Measurements from ENCODE around the gene KCTD6. TPM values are rescaled to one million over a fixed set of nuclear protein-coding genes. Genes with fewer than 3 reads are reported as not detected.

KCTD6 gene
- total RNA-seq, 2 donors from 2014 or later = 4.9 to 5.2 TPM

- peaks cover 17% of the 10 kb centered on the region for H3K36me3 Mint-ChIP-seq (ENCODE audit: low read depth)
- peaks cover 26% of the 10 kb centered on the region for H3K4me1 Mint-ChIP-seq
- H3K27ac Mint-ChIP-seq = no peak overlapping the region
- H3K4me3 Mint-ChIP-seq = no peak overlapping the region
- H3K9me3 Mint-ChIP-seq = no peaks in the 10 kb centered on the region
- no peak for ATAC-seq (replicated peaks)
- H3K27me3 Mint-ChIP-seq = no peaks in the 10 kb centered on the region
These were observed 4.4 kb downstream of the KCTD6 start for GRCh38 chr3:58496206-58496857.

DNA sequence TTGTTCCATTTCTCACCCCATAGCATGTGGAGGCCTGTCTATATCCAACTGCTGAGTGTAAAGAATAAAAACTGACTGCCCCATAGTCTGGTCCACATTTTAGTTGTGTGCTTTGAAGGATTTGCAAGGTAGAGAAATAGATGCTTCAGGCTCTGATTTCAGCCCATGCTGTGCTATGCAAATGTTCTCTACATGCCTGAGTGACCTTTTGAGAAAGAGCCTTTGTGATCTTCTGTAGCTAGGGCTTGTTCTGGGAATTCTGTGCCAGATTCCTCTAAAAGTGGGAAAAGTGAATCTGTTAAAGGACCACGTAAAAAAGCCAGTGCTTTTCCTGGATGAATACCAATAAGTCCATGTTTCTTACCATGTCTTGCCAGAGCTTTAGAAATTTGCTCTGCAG is 5.2 kb downstream of the KCTD6 start:
- ATAC-seq (replicated peaks) = no peak
- Mint-ChIP-seq H3K9me3 (no peaks in the 10 kb centered on the region), H3K36me3 (ENCODE audit: low read depth) (peaks cover 24% of the 10 kb centered on the region), H3K27ac (no peak overlapping the region), H3K4me1 (peaks cover 23% of the 10 kb centered on the region), H3K27me3 (no peaks in the 10 kb centered on the region), H3K4me3 (no peak overlapping the region)

- no peaks in the 10 kb centered on the region for H3K4me1 Mint-ChIP-seq
- H3K27ac Mint-ChIP-seq = no peak overlapping the region
- no peaks in the 10 kb centered on the region for H3K27me3 Mint-ChIP-seq
- ATAC-seq (replicated peaks) = no peak
- H3K36me3 Mint-ChIP-seq (ENCODE audit: low read depth) = peaks cover 32% of the 10 kb centered on the region
- no peak overlapping the region for H3K4me3 Mint-ChIP-seq
- H3K9me3 Mint-ChIP-seq = no peaks in the 10 kb centered on the region
These were observed 11.0 kb downstream of the KCTD6 start for GRCh38 chr3:58502872-58503271.

- no peaks in the 10 kb centered on the region for H3K4me1 Mint-ChIP-seq
- no peak overlapping the region for H3K4me3 Mint-ChIP-seq
- H3K36me3 Mint-ChIP-seq (ENCODE audit: low read depth) = peaks cover 3% of the 10 kb centered on the region
- no peaks in the 10 kb centered on the region for H3K27me3 Mint-ChIP-seq
- ATAC-seq (replicated peaks) = no peak
- peaks cover 3% of the 10 kb centered on the region for H3K9me3 Mint-ChIP-seq
- no peak overlapping the region for H3K27ac Mint-ChIP-seq
These were observed 15.6 kb downstream of the KCTD6 start for GRCh38 chr3:58507356-58508078.

GRCh38 chr3:58508437-58508836 is 16.5 kb downstream of the KCTD6 start:
- ATAC-seq (replicated peaks) = no peak
- Mint-ChIP-seq H3K4me3 (no peak overlapping the region), H3K9me3 (peaks cover 3% of the 10 kb centered on the region), H3K4me1 (no peaks in the 10 kb centered on the region), H3K27ac (no peak overlapping the region), H3K27me3 (no peaks in the 10 kb centered on the region), H3K36me3 (ENCODE audit: low read depth) (no peaks in the 10 kb centered on the region)

DNA sequence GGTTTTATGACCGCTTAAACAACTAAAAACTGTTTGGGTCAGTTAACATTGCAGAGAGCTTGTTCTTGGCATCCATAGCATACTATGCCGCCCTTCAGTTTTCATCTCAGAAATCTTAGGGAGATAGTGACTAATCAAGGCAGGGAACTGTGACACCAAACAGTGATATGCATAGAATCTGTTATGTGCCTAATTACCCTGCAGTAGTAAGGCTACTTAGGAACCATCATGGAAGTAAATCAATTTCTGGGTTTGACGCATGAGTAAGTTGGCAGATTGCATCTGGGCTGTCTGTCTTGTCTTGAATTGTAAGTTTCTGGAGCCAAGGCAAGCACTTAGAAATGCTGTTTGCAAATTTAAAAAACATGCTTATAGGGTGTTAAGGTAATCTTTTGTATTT is 22.5 kb downstream of the KCTD6 start:
- H3K36me3 Mint-ChIP-seq (ENCODE audit: low read depth) = no peaks in the 10 kb centered on the region
- no peaks in the 10 kb centered on the region for H3K27me3 Mint-ChIP-seq
- H3K27ac Mint-ChIP-seq = no peak overlapping the region
- H3K4me1 Mint-ChIP-seq = no peaks in the 10 kb centered on the region
- no peak overlapping the region for H3K4me3 Mint-ChIP-seq
- no peak for ATAC-seq (replicated peaks)
- peaks cover 3% of the 10 kb centered on the region for H3K9me3 Mint-ChIP-seq

- no peak overlapping the region for H3K4me3 Mint-ChIP-seq
These were observed 26.4 kb downstream of the KCTD6 start for GRCh38 chr3:58518291-58518789.

DNA sequence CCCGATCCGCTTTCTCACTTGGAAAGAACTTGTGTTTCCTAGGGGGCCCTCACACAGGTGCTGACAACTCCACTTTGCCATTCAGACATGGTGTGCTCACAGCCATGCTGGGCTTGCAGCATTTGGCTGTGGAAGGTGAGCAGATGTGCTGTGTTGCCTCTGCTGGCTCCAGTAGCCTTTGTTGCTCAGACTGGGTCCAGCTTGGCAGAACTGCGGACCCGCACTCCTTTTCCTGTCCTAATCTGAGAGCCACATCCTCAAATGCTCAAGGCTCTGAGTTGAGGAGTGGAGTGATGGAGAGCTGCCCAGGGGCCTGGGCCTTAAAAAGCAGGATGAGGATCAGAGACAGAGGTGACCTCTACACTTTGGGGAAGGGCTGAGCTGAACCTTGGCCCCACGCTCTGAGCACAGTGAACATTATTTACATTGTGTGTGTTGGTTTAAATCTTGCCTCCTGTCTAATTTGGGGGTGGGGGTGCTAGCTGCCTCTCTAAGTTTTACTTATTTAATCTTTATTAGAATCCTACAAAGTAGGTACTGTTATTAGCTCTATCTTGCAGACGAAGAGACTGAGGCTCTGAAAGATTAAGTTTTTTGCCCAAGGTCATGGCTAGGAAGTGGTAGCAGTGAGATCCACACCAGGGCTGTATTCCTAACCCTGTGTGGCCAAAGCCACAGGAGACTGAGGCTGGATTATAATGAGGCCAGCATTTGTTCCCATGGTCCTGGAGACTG is 27.9 kb downstream of the KCTD6 start:
- Mint-ChIP-seq H3K27ac (no peak overlapping the region), H3K4me3 (no peak overlapping the region), H3K9me3 (no peaks in the 10 kb centered on the region), H3K36me3 (ENCODE audit: low read depth) (no peaks in the 10 kb centered on the region), H3K4me1 (no peaks in the 10 kb centered on the region), H3K27me3 (no peaks in the 10 kb centered on the region)
- no peak for ATAC-seq (replicated peaks)

More at GRCh38 chr3:58518291-58518789, 26.4 kb downstream of the KCTD6 start:
- Mint-ChIP-seq H3K9me3 (no peaks in the 10 kb centered on the region), H3K27ac (no peak overlapping the region), H3K27me3 (no peaks in the 10 kb centered on the region), H3K4me1 (no peaks in the 10 kb centered on the region), H3K36me3 (ENCODE audit: low read depth) (no peaks in the 10 kb centered on the region)
- ATAC-seq (replicated peaks) = no peak

- Mint-ChIP-seq H3K36me3 (ENCODE audit: low read depth) (no peaks in the 10 kb centered on the region), H3K4me1 (no peaks in the 10 kb centered on the region), H3K27me3 (no peaks in the 10 kb centered on the region), H3K9me3 (no peaks in the 10 kb centered on the region), H3K4me3 (no peak overlapping the region), H3K27ac (no peak overlapping the region)
- no peak for ATAC-seq (replicated peaks)
These were observed 28.8 kb downstream of the KCTD6 start for GRCh38 chr3:58520403-58521335.

GRCh38 chr3:58521336-58521670 is 29.4 kb downstream of the KCTD6 start:
- no peak for ATAC-seq (replicated peaks)
- H3K4me1 Mint-ChIP-seq = no peaks in the 10 kb centered on the region
- no peak overlapping the region for H3K27ac Mint-ChIP-seq
- no peaks in the 10 kb centered on the region for H3K27me3 Mint-ChIP-seq
- H3K9me3 Mint-ChIP-seq = no peaks in the 10 kb centered on the region
- no peak overlapping the region for H3K4me3 Mint-ChIP-seq
- H3K36me3 Mint-ChIP-seq (ENCODE audit: low read depth) = no peaks in the 10 kb centered on the region

DNA sequence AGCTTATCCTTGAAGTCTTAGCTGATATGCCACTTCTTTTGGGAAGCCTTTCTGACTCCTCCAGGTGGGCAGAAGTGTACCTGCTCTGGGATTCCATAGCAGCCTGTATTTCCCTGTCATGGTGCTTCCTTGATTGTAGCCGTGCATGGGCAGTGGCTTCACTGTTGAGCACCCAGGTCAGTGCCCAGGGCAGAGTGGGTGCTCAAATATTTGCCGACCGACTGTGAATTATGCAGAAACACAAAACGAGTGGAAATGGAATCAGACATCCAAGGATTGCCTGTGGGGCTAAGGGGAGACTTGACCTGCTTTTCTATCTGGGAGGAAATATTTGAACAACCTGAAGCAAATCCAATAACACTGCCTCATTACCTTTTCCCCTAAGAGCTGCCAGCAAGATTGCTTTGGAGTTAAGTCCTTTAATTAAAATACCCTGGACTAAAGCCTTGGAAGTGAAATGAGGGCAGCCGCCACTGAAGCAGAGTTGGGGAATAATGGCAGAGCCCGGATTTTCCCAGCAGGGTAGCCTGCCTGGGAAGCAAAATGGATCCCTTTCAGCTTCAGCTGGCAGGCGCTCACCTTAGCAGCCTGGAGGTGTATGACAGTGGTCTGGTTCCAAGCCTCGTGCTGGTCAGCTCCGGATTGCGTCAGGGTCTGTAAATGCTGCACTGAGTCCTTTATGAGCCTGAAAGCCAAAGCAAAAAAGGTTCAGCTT is 30.2 kb downstream of the KCTD6 start:
- no peak for ATAC-seq (replicated peaks)
- no peaks in the 10 kb centered on the region for H3K36me3 Mint-ChIP-seq (ENCODE audit: low read depth)
- no peak overlapping the region for H3K4me3 Mint-ChIP-seq

DNA sequence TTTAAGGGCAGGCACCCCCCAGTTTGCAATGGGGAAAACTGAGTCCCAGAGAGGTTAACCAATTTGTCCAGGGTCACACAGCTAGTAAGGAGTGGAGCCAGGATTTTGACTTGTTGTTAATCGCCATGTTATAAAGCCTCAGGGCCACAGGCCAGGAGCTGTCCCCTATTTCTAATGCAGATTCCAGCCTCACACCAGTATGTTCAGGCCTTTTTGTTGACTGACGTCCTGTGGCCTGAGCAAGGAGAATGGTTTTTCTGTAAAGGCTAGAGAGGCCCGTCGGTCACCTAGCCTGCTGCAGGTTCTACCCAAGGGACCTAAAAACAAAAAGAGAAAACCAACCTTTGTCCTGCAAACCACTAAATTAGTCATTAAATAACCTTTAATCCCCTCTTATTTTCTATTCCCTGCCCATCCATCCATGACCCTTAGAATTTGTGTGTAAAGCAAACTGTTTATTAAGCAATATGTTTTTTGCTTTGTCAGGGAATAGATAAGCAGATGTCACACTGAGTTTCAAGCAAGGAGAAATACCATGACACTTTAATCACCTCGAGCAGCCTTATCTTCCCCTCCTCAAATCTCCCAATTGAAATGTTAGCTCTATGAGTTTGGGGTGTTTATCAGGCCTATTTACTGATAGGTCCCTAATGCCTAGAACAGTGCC is 31.0 kb downstream of the KCTD6 start:
- no peak for ATAC-seq (replicated peaks)
- Mint-ChIP-seq H3K36me3 (ENCODE audit: low read depth) (no peaks in the 10 kb centered on the region), H3K9me3 (no peaks in the 10 kb centered on the region), H3K27ac (no peak overlapping the region), H3K4me3 (no peak overlapping the region), H3K27me3 (no peaks in the 10 kb centered on the region), H3K4me1 (no peaks in the 10 kb centered on the region)

More for the DNA sequence above, 30.2 kb downstream of the KCTD6 start:
- Mint-ChIP-seq H3K27ac (no peak overlapping the region), H3K4me1 (no peaks in the 10 kb centered on the region), H3K9me3 (no peaks in the 10 kb centered on the region), H3K27me3 (no peaks in the 10 kb centered on the region)

- no peaks in the 10 kb centered on the region for H3K27me3 Mint-ChIP-seq
- no peaks in the 10 kb centered on the region for H3K36me3 Mint-ChIP-seq (ENCODE audit: low read depth)
- ATAC-seq (replicated peaks) = no peak
- no peaks in the 10 kb centered on the region for H3K4me1 Mint-ChIP-seq
- no peak overlapping the region for H3K27ac Mint-ChIP-seq
- no peak overlapping the region for H3K4me3 Mint-ChIP-seq
- no peaks in the 10 kb centered on the region for H3K9me3 Mint-ChIP-seq
These were observed 32.5 kb downstream of the KCTD6 start for GRCh38 chr3:58524326-58524888.

Data from activated T-helper 17 cell treated with anti-CD3 and anti-CD28 coated beads, Interleukin-2, amount 50 U/mL, for 72 hours (primary cell).